OCI-LY3 (cell line): ENCODE data around the gene DNAAF5.

Experiments
- H2AFZ ChIP-seq: fragments of 200-600, 300-600 bp; shearing (Covaris generic); 2 replicates; pipeline ENCODE4 v1.6.0; 2014; ENCODE audit warnings: antibody characterized with exemption, low read depth, low read length
- H3K27ac ChIP-seq: fragments of 200-600, 300-600 bp; sonication (generic); 2 replicates; pipeline ENCODE4 v1.5.1; 2014; ENCODE audit warnings: mild to moderate bottlenecking, low read length, moderate library complexity, mixed read lengths
- H3K27me3 ChIP-seq: fragments of 200-600, 300-600 bp; sonication (generic); 2 replicates; pipeline ENCODE4 v1.6.1; 2014; ENCODE audit warnings: low read depth, low read length, mixed read lengths
- H3K36me3 ChIP-seq: fragments of 200-600, 300-600 bp; sonication (generic); replicated peaks from 2 replicates; pipeline ENCODE3; 2014; ENCODE audit warnings: low read depth, low read length, mixed read lengths
- H3K4me1 ChIP-seq: fragments of 300-600, 200-600 bp; sonication (generic); 2 replicates; pipeline ENCODE4 v1.6.1; 2014; ENCODE audit warnings: low read length, mixed read lengths
- H3K4me2 ChIP-seq: fragments of 200-600, 300-600 bp; sonication (generic); 2 replicates; pipeline ENCODE4 v1.6.1; 2014; ENCODE audit warnings: low read length, mixed read lengths
- H3K4me3 ChIP-seq: fragments of 300-600, 200-600 bp; sonication (generic); 2 replicates; pipeline ENCODE4 v1.5.1; 2014; ENCODE audit warnings: antibody characterized with exemption, mild to moderate bottlenecking, low read length, moderate library complexity
- H3K79me2 ChIP-seq: fragments of 300-600, 200-600 bp; shearing (Covaris generic); 2 replicates; pipeline ENCODE4 v1.6.1; 2014; ENCODE audit warnings: mild to moderate bottlenecking, low read length, mixed read lengths
- H3K9ac ChIP-seq: fragments of 300-600, 200-600 bp; shearing (Covaris generic); 2 replicates; pipeline ENCODE4 v1.6.0; 2014; ENCODE audit warnings: mild to moderate bottlenecking, low read length, moderate library complexity
- H3K9me3 ChIP-seq: fragments of 200-600, 300-600 bp; shearing (Covaris generic); 2 replicates; pipeline ENCODE4 v1.6.1; 2014; ENCODE audit warnings: low read length, mixed read lengths; ENCODE audit not compliant: insufficient read depth
- H4K20me1 ChIP-seq: fragments of 200-600, 300-600 bp; sonication (generic); 2 replicates; pipeline ENCODE4 v1.6.1; 2016; ENCODE audit warnings: low read length, mixed read lengths; ENCODE audit not compliant: insufficient read depth
- EZH2phosphoT487 ChIP-seq: fragments of 200-600 bp; shearing (Covaris generic); IDR thresholded peaks from 2 replicates; pipeline ENCODE4 v1.6.1; 2018; ENCODE audit warnings: antibody characterized with exemption, mixed run types, low read depth
- TF ChIP-seq, protein P1 (sequence below): fragments of 200-600, 300-600 bp; sonication (generic); IDR thresholded peaks from 2 replicates; pipeline ENCODE4 v1.5.1; 2014; ENCODE audit warnings: antibody characterized with exemption, low read length, low read depth

Gene DNAAF5

GRCh38 chr7:728602-729001 lies 2.1 kb downstream of the DNAAF5 start:
- Histone ChIP-seq H3K36me3 (peaks cover 30% of the 10 kb centered on the region), H3K9me3 (peaks cover 12% of the 10 kb centered on the region; the same call in 1 of the 2 replicates), H3K9ac (no peak overlapping the region), H3K27me3 (no peaks in the 10 kb centered on the region), H3K4me3 (0 out of 2 replicates have a peak overlapping the region, but pooled peaks have one; percentile 83), H2AFZ (no peak overlapping the region), H3K79me2 (peaks cover 57% of the 10 kb centered on the region), H3K4me2 (peak overlapping the region; percentile 83; the same call in 1 of the 2 replicates), H3K4me1 (peaks cover 10% of the 10 kb centered on the region), H4K20me1 (no peaks in the 10 kb centered on the region), H3K27ac (no peak overlapping the region)
- TF ChIP-seq EZH2phosphoT487: no peak
- TF ChIP-seq, protein P1, sequence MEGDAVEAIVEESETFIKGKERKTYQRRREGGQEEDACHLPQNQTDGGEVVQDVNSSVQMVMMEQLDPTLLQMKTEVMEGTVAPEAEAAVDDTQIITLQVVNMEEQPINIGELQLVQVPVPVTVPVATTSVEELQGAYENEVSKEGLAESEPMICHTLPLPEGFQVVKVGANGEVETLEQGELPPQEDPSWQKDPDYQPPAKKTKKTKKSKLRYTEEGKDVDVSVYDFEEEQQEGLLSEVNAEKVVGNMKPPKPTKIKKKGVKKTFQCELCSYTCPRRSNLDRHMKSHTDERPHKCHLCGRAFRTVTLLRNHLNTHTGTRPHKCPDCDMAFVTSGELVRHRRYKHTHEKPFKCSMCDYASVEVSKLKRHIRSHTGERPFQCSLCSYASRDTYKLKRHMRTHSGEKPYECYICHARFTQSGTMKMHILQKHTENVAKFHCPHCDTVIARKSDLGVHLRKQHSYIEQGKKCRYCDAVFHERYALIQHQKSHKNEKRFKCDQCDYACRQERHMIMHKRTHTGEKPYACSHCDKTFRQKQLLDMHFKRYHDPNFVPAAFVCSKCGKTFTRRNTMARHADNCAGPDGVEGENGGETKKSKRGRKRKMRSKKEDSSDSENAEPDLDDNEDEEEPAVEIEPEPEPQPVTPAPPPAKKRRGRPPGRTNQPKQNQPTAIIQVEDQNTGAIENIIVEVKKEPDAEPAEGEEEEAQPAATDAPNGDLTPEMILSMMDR: no peak

- TF ChIP-seq, protein P1: no peak
- no peak for TF ChIP-seq EZH2phosphoT487
- Histone ChIP-seq H3K27ac (no peak overlapping the region), H3K4me1 (peaks cover 10% of the 10 kb centered on the region), H3K27me3 (no peaks in the 10 kb centered on the region), H2AFZ (no peak overlapping the region), H3K79me2 (peaks cover 64% of the 10 kb centered on the region), H3K36me3 (peaks cover 31% of the 10 kb centered on the region), H3K9me3 (peaks cover 15% of the 10 kb centered on the region; the same call in 1 of the 2 replicates), H3K4me3 (no peak overlapping the region), H4K20me1 (no peaks in the 10 kb centered on the region), H3K9ac (no peak overlapping the region), H3K4me2 (no peak overlapping the region)
Observed at GRCh38 chr7:729140-730000, 2.9 kb downstream of the DNAAF5 start.

- peaks cover 17% of the 10 kb centered on the region; the same call in 1 of the 2 replicates for H3K9me3 ChIP-seq
- no peak overlapping the region for H3K4me2 ChIP-seq
- no peaks in the 10 kb centered on the region for H4K20me1 ChIP-seq
- H3K36me3 ChIP-seq: peaks cover 31% of the 10 kb centered on the region
- no peak overlapping the region for H3K4me3 ChIP-seq
- no peak overlapping the region for H3K9ac ChIP-seq
- H3K27me3 ChIP-seq: no peaks in the 10 kb centered on the region
- H2AFZ ChIP-seq: no peak overlapping the region
- no peak for TF ChIP-seq EZH2phosphoT487
- TF ChIP-seq, protein P1: no peak
- no peak overlapping the region for H3K27ac ChIP-seq
- peaks cover 71% of the 10 kb centered on the region for H3K79me2 ChIP-seq
- H3K4me1 ChIP-seq: peaks cover 10% of the 10 kb centered on the region
Observed at GRCh38 chr7:730501-731439, 4.3 kb downstream of the DNAAF5 start.
